CD4-positive, alpha-beta T cell treated with Interleukin-4 for 4 hours (primary cell): Measurements from ENCODE around the gene ZNF227.
"Not testable (repeated sequence)": the region's sequence is repeated elsewhere in the genome, so short reads cannot be mapped to it uniquely, and the experiment has no call there.

ENCODE experiments used
- DNase-seq: peaks from one replicate; pipeline ENCODE4 v3.0.0-alpha.2; 2020

The ZNF227 gene

DNA sequence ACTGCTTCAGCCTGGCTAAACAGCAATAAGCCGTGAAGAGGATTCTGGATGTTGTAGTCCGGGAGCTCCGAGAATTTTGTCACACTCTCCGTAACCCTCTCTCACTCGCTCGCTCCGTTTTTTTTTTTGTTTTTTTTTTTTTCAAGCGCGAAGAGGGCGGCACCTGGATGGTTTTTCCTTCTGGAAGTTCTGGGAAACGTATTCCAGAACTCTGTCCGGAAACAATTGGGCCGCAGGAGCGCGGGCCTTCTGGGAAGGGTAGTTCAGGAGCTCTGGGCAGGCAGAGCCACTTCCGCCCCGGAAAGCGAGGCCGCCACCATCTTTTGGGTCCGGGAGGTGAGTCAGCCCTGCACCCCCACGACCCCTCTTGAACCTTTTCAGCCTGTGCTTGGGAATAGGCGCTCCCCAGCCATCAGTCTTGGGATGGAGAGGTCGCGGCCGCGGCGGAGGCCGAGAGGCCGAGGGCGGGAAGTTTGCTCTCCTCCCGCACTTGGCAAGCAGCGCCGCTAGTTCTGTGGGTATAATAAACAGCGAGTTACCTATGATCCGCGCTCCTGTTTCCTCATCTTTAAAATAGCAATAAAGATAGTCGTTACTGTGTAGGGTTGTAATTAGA lies at the start of gene ZNF227:
TSS of gene ZNF227 (plus strand) at position 283 of the 616 bp plus-strand sequence. CDS start 5,261 bp downstream, outside the sequence.
- DNase-seq: peak; percentile 82

DNA sequence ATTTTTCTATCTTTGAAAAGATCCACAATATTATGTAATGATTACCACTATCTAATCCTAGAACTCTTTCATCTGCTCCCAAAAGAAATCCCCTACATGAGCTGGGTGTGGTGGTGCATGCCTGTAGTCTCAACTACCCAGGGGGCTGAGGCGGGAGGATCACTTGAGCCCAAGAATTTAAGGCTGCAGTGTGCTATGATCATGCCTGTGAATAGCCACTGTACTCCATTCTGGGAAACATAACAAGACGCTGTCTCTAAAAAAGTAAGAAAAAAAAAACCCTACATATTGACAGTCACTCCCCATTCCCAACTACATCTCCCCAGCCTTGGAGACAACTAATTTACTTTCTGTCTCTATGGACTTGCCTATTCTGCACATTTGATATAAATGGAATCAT lies 48.5 kb upstream of the ZNF227 start:
- DNase-seq: no peak

DNA sequence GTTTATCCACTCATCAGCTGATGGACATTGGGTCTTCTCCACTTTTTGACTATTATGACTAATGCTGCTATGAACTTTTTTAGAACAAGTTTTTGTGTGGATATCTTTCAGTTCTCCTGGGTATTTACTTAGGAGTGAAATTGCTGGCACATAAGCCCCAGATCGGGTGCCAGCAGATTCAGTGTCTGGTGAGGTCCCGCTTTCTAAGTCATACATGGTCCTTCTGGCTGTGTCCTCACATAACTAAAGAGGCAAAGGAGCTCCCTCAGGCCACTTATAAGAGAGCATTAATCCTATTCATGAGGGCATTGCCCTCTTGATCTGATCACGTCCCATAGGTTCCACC lies 48.0 kb upstream of the ZNF227 start:
- no peak for DNase-seq

DNA sequence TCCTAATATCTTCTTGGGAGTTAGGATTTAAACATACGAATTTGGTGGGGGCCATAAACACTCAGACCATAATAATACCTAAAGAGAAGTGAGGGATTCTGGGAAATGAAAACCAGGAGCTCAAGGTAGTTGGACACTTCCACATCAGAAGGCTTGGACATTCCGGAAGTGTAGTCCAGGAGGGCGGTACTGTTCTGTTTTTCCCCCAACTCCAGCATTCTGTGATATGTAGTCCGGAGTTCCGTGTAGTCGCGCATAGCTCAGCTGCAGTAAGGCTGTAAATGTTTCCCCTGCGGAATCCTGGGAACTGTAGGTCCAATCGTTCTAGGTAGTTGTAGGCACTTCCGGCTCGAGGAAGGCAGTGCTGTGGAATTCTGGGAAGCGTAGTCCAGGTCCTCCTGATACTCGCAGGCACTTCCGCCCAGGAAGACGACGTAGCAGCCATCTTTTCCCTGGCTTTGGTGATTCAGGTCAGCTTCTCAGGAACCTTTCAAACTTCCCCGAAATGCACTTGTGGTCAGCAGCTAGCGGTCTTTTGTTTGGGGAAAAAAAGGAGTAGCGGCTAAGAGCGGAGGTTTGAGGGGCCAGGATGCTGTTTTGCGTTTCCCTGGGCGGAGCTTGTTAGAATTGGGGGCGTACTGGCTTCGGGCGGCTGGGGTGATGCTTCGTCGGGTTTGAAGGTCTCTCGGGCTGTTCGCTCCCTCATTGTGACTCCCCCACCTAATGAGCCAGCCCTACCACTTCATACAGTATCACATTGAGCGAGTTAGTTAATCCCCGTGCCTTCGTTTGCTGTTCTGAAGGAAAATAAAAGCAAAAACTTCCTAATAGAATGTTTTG lies 47.4 kb upstream of the ZNF227 start, which contains the start of gene ZNF226:
TSS of gene ZNF226 (plus strand) at position 428 of the 840 bp plus-strand sequence. CDS start 4,981 bp downstream, outside the sequence.
- peak; percentile 93 for DNase-seq

DNA sequence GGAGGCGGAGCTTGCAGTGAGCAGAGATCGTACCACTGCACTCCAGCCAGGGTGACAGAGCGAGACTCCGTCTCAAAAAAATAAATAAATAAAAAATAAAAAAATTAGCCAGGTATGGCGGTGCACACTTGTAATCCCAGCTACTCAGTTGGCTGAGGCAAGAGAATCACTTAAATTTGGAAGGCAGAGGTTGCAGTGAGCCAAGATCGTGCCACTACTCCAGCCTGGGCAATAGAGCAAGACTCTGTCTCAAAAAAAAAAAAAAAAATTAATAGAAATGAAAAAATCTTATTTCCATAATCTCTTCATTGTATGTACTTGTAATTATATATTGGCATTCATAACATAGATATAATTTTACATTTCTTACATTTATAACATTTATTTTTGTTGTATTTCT lies 41.7 kb upstream of the ZNF227 start:
- DNase-seq: not testable (repeated sequence)

DNA sequence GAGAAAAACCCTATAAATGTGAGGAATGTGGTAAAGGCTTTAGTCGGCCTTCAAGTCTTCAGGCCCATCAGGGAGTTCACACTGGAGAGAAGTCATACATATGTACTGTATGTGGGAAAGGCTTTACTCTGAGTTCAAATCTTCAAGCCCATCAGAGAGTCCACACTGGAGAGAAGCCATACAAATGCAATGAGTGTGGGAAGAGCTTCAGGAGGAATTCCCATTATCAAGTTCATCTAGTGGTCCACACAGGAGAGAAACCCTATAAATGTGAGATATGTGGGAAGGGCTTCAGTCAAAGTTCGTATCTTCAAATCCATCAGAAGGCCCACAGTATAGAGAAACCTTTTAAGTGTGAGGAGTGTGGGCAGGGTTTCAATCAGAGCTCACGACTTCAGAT lies 35.7 kb upstream of the ZNF227 start:
- no peak for DNase-seq

DNA sequence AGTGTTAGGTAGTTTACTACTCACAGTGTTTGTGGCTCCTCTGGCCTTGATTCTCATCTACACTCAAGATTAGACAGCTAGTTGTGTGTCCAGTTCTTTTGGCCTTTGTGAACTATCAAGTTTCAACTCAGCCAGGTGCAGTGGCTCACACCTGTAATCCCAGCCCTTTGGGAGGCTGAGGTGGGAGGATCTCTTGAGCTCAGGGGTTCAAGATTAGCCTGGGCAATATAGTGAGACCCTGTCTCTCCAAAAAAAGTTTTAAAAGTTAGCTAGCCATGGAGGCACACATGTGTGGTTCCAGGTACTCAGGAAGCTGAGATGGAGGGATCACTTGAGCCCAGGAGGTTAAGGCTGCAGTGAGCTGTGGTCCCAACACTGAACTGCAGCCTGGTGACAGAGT lies 31.4 kb upstream of the ZNF227 start:
- no peak for DNase-seq

DNA sequence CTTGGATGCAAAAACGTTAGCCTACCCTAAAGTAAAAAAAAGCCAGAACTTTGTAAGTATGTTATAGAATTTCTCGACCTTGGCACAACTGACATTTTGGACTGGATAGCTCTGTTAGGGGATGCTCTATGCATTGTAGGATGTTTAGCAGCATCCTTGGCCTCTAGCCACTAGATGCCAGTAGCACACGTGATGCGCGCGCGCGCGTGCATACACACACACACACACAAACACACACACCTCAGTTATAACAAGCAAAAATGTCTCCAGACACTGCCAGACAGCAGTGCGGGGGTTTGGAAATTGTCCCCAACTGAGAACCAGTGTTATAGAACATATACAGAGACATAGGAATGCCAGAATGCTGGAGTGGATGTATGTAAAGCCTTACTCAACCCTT lies 30.2 kb upstream of the ZNF227 start:
- no peak for DNase-seq

DNA sequence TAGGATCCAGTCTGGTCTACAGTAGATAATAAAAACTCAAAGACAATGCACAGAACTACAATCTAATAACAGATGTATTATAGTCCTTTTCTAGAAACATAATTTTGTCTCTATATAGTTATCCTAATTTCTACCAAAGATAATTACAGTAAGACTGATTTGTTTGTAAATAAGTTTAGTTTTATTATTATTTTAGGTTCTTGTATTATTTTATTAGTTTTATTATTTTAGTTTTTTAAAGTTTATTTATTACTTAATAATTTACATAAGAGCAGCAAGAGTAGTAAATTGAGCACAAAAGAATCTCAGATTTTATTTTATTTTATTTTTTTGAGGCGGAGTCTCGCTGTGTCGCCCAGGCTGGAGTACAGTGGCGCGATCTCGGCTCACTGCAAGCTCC lies 22.3 kb upstream of the ZNF227 start:
- no peak for DNase-seq

DNA sequence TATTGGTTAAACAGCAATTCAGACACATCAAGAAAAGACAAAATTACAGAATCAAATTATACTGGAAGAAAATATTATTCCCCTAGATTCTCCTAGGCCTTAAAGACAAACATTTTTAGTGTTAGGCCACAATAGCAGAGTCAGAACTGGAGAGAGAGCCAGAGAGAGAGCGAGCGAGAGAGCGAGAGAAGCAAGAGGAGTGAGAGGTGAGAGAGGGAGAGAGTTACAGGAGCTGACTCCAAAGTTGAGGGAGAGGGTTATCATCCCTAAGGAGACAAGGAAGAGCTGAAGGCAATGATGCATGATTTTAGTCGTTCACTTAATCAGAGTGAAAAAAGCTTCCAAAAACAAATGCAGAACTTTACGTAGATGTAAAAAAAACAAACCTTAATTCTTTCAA lies 20.2 kb upstream of the ZNF227 start:
- DNase-seq: no peak

DNA sequence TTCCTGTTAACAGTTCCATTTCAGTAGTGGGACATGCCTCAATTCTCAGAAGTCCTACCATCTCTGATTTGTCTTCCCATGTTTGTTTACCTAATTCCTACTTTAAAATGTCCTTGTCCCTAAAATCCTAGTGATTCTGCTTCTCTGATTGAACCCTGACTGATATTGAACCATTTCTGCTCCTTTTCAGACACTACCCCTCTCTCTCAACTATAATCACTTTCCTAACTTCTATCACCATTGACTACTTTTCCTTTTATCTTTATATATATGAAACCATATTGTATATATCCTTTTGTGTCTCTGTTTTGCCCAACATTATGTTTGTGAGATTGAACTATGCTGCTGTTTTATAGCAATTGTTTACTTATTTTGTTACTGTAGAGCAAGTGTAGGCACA lies 15.6 kb upstream of the ZNF227 start:
- DNase-seq: no peak

DNA sequence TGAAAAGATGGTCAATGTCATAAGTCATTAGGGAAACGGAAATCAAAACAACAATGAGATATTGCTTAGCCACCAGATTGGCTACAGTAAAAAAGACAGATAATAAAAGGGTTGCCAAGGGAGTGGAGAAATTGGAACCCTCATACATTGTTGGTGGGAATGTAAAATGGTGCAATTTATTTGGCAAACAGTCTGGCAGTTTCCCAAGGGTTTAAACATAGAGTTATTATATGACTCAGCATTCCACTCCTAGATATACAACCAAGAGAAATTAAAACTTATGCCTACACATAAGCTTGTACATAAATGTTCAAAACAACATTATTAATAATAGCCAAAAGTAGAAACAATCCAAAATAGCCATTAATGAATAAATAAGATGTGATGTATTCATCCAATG lies 9.9 kb upstream of the ZNF227 start:
- DNase-seq: no peak

DNA sequence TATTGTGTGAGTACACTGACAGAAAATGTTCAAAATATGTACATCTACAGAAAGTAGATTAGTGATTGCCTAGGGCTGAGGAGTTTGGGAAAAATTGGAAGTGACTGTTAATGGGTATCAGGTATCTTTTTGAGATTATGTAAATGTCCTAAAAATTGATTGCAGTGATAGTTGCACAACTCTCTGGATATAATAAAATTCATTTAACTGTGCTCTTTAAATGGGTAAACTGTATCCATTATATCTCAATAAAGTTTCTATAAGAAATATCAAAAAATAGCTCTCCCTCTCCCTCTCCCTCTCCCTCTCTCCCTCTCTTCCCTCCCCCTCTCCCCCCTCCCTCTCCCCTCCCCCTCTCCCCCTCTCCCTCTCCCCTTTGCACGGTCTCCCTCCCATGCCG lies 9.4 kb upstream of the ZNF227 start:
- DNase-seq: no peak

DNA sequence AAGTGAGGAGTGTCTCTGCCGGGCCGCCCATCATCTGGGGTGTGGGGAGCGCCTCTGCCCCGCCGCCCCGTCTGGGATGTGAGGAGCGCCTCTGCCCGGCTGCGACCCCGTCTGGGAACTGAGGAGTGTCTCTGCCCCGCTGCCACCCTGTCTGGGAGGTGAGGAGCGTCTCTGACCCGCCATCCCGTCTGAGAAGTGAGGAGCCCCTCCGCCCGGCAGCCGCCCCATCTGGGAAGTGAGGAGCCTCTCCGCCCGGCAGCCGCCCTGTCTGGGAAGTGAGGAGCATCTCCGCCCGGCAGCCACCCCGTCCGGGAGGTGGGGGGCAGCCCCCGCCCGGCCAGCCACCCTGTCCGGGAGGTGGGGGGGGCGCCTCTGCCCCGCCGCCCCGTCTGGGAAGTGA lies 8.5 kb upstream of the ZNF227 start:
- DNase-seq: not testable (repeated sequence)

DNA sequence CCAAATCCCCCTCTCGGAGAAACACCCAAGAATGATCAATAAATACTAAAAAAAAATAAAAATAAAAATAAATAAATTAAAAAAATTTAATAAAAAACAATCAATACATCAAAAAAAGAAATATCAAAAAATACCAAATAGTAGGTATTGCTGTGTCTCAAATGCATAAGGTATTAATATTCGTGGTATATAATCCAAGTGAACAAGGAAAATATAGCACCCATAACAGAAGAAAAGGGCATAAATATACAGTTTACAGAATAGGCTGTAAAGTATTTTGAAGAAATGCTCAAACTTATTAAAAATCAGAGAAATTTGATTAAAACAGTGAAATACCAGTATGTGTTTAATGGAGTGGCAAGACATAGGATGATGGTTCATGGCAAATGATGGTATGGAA lies 7.6 kb upstream of the ZNF227 start:
- no peak for DNase-seq

DNA sequence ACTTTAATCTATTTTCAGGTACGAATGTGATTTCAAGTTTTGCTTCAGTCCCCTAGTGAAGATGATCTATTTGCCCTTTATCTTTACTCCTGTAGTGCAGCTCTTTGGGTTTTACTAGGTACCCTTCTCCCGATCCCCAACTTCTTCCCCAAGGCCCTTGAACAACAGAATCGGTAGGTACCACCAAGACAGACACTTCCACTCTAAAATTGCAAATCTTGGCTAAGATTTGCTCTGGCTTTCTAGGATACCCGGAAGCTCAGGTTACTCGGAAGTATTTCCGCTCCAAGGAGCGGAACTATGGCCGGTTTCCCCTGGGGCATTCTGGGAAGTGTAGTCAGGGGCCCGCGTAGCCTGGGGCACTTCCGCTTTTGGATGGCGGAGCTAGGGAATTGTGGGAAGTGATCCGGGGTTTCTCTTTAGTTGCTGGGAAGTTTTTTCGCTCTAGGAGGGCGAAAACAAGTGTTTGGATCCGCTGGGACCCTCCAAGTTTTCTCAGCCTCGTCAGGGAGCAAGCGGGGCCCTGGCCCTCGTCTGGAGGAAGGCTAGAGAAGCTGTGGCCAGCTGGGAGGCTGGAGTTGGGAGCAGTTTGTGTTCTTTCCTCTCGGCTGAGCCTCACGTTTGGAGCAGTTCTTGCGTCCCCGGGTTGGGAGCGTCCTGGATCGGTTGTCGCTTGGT lies 5.1 kb upstream of the ZNF227 start:
- DNase-seq: peak; percentile 87

DNA sequence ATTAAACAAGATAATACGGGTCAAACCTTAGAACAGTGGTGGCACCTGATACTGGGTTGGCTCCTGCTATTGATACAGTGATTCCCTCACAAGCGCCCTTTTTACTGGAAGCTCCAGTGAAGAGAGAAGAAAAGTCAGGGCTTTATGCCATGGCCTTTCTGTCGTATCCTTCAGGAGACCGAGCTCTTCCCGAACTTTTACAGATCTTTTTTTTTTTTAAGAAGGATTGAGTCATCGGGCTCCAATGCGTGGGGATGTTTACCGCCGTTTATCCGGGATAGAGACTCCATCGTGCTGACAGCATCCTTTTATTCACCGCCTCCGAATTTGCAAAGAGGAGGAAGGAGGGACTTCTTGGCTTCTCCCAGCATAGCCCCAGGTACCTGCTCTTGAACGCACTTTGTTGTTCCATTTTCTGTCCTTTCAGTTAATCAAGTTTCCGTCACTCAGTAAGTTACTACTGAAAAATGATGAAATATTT lies 574 bp downstream of the ZNF227 start:
- DNase-seq: no peak

DNA sequence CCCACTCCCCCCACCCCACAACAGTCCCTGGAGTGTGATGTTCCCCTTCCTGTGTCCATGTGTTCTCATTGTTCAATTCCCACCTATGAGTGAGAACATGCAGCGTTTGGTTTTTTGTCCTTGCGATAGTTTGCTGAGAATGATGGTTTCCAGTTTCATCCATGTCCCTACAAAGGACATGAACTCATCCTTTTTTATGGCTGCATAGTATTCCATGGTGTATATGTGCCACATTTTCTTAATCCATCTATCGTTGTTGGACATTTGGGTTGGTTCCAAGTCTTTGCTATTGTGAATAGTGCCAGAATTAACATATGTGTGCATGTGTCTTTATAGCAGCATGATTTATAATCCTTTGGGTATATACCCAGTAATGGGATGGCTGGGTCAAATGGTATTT lies 7.6 kb downstream of the ZNF227 start:
- DNase-seq: not testable (repeated sequence)

DNA sequence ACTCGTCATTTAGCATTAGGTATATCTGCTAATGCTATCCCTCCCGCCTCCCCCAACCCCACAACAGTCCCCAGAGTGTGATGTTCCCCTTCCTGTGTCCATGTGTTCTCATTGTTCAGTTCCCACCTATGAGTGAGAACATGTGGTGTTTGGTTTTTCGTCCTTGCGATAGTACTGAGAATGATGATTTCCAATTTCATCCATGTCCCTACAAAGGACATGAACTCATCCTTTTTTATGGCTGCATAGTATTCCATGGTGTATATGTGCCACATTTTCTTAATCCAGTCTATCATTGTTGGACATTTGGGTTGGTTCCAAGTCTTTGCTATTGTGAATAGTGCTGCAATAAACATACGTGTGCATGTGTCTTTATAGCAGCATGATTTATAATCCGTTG lies 8.4 kb downstream of the ZNF227 start:
- DNase-seq: not testable (repeated sequence)

DNA sequence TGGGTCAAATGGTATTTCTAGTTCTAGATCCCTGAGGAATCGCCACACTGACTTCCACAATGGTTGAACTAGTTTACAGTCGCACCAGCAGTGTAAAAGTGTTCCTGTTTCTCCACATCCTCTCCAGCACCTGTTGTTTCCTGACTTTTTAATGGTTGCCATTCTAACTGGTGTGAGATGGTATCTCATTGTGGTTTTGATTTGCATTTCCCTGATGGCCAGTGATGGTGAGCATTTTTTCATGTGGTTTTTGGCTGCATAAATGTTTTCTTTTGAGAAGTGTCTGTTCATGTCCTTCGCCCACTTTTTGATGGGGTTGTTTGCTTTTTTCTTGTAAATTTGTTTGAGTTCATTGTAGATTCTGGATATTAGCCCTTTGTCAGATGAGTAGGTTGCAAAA lies 9.0 kb downstream of the ZNF227 start:
- DNase-seq: not testable (repeated sequence)

DNA sequence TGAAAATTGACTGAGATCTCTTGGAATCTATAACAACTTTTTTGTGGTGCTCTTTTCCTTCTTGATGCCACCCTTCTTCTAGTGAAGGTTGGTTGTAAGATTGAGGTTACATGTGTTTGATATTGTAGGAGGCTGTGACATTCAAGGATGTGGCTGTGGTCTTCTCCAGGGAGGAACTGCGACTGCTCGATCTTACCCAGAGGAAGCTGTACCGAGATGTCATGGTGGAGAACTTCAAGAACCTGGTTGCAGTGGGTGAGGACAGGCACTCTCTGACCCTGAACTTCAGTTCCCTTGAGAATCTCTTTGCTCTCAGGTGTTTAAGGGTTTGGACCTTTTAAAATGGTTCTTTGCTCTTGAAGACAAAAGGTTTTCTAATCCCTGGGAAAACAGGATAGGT lies 16.0 kb downstream of the ZNF227 start:
- DNase-seq: no peak

DNA sequence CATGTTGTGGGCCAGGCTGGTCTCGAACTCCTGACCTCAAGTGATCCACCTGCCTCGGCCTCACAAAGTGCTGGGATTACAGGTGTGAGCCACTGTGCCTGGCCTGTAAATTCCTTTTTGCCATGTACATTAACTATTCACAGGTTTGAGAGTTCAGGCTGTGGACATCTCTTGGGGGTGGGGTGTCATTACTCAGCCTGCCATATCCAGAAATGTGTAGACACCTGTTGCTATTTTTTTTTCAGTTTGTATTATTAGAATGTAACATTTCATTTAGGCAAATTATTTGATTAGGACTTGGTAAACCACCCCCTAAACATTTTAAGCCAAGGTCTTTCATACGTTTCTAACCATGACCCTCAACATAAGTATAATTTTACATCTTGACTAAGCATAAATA lies 20.5 kb downstream of the ZNF227 start:
- DNase-seq: no peak

DNA sequence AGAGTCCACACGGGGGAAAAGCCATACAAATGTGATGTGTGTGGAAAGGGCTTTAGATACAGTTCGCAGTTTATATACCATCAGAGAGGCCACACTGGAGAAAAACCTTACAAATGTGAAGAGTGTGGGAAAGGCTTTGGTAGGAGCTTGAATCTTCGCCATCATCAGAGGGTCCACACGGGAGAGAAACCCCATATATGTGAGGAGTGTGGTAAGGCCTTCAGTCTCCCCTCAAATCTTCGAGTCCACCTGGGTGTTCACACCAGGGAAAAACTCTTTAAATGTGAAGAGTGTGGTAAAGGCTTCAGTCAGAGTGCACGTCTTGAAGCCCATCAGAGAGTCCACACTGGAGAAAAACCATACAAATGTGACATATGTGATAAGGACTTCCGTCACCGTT lies 24.1 kb downstream of the ZNF227 start:
- DNase-seq: no peak

DNA sequence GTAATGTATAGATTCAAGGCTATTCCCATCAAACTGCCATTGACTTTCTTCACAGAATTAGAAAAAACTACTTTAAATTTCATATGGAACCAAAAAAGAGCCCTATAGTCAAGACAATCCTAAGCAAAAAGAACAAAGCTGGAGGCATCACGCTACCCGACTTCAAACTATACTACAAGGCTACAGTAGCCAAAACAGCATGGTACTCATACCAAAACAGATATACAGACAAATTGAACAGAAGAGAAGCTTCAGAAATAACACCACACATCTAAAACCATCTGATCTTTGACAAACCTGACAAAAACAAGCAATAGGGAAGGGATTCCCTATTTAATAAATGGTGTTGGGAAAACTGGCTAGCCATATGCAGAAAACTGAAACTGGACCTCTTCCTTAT lies 40.0 kb downstream of the ZNF227 start:
- not testable (repeated sequence) for DNase-seq
